Mononuclear cell (primary cell): Measurements from ENCODE around the gene GAS2L2. TPM values are rescaled to one million over a fixed set of nuclear protein-coding genes. Genes with fewer than 3 reads are reported as not detected.

Experiments
- H3K27me3 ChIP-seq: 2 replicates; pipeline ENCODE4 v1.6.0; 2011; ENCODE audit warnings: low read length, control low read depth; ENCODE audit not compliant: insufficient read depth
- H3K4me1 ChIP-seq: 2 replicates; pipeline ENCODE4 v1.5.1; 2011; ENCODE audit warnings: mild to moderate bottlenecking, low read length, control low read depth; ENCODE audit not compliant: insufficient read depth
- H3K4me3 ChIP-seq: 2 replicates; pipeline ENCODE4 v1.5.1; 2011; ENCODE audit warnings: mild to moderate bottlenecking, low read length, moderate library complexity
- H3K9me3 ChIP-seq: 2 replicates; pipeline ENCODE4 v1.5.1; 2011; ENCODE audit warnings: low read depth, mild to moderate bottlenecking, control low read depth, low read length
- total RNA-seq: library from RNA; depleted of rRNA; stranded (reverse); fragments of >200 nt; gene quantifications from one replicate; pipeline ENCODE4 v1.2.3, GENCODE V29; 2012

GAS2L2 gene
- total RNA-seq, 1 donor = under 0.01 TPM

DNA sequence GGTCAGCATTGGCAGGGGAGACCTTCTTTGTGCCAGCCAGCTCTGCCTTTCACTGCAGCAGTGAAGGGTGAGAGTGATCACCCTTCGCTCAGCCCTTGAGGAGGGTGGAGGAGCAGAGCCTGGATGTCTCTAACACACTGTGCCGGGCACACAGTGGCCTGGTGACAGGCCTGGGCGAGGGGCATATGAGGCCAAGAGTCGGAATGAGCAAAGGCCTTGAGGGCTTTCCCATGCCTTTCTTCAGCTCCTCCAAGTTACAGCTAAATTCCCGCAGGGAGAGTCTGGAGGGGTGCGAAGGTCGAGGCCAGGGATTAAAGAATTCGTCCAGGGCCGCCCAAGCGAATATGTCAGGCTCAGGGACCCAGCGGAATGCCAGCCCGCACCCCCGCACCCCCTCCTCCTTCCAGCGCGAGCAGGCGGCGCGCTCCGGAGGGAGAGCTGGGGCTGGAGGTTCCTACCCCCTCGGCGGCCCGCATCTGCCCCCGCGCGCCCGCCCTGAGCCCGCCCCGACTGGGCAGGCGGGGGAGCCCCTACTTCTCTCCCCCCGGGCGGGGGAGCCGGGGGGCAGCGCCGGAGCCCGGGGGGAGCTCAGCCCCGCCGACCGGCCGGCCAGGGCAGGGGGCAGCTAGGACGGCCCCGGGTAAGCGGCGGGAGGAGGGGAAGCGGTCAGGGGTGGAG, 21.7 kb downstream of the GAS2L2 start, which contains the start of gene RASL10B:
RASL10B (plus strand) TSS at position 401 of the 678 bp plus-strand sequence. CDS start 3,546 bp downstream, outside the sequence.
- no peak within 1 kb of the TSS for H3K4me3 ChIP-seq

DNA sequence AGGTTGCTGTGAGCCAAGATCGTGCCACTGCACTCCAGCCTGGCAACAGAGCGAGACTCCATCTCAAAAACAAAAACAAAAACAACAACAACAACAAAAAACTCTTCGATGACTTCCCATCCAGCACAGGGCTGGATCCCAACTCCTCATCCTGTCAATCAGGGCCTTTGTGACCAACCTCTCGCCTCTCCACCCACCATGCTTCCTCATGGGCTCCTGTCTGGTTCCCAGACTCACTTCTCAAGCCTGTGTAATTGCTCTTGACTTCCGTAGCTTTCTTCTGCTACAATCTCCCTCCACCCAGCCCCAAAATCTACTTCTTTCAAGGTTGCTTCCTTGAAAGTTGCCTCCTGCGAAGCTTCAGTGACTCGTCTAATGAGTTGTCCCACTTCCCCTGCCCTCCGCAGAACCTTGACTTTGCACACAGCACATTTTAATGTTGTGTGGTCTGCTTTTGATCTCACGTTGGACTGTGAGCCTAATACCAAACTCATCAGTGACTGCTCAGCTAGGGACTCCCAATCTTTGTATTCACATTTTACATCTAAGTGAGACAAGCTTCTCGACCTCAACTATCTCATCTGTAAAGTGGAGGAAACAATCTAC, 22.5 kb downstream of the GAS2L2 start:
- H3K4me1 ChIP-seq = peaks cover 9% of the 10 kb centered on the region
- H3K27me3 ChIP-seq = peaks cover 3% of the 10 kb centered on the region
- H3K9me3 ChIP-seq = no peaks in the 10 kb centered on the region
- H3K4me3 ChIP-seq = no peak overlapping the region

More for the DNA sequence above, 21.7 kb downstream of the GAS2L2 start, which contains the start of gene RASL10B:
- peaks cover 9% of the 10 kb centered on the region for H3K4me1 ChIP-seq
- H3K9me3 ChIP-seq = no peaks in the 10 kb centered on the region
- peaks cover 3% of the 10 kb centered on the region for H3K27me3 ChIP-seq

DNA sequence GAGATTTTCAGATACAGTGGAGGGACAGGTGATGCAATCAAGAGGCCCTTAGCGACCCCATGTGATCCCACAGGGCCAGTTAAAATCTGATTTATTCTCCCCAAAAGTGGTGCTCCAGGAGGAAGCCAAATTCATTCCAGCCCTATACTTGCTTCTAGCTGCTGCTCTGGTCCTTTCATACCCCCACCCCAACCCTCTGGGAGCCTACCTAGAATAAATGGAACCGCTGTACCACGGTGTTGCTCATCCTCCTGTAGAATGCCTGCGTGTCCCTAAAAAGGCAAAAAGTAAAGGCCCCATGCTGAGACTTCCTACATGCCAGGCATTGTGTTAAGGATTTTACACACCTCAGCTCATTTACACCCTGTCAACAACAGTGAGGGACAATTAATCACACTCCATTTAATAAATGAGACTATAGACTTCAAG, 23.6 kb downstream of the GAS2L2 start:
- H3K4me3 ChIP-seq = no peak overlapping the region
- peaks cover 9% of the 10 kb centered on the region for H3K4me1 ChIP-seq
- H3K27me3 ChIP-seq = peaks cover 3% of the 10 kb centered on the region
- H3K9me3 ChIP-seq = no peaks in the 10 kb centered on the region

GRCh38 chr17:35728551-35728950, 24.5 kb downstream of the GAS2L2 start:
- peaks cover 3% of the 10 kb centered on the region for H3K27me3 ChIP-seq
- no peaks in the 10 kb centered on the region for H3K9me3 ChIP-seq
- H3K4me1 ChIP-seq = peaks cover 9% of the 10 kb centered on the region
- H3K4me3 ChIP-seq = no peak overlapping the region

GRCh38 chr17:35727635-35728034, 25.4 kb downstream of the GAS2L2 start:
- H3K27me3 ChIP-seq = peaks cover 3% of the 10 kb centered on the region
- no peaks in the 10 kb centered on the region for H3K9me3 ChIP-seq
- peaks cover 9% of the 10 kb centered on the region for H3K4me1 ChIP-seq
- H3K4me3 ChIP-seq = no peak overlapping the region

DNA sequence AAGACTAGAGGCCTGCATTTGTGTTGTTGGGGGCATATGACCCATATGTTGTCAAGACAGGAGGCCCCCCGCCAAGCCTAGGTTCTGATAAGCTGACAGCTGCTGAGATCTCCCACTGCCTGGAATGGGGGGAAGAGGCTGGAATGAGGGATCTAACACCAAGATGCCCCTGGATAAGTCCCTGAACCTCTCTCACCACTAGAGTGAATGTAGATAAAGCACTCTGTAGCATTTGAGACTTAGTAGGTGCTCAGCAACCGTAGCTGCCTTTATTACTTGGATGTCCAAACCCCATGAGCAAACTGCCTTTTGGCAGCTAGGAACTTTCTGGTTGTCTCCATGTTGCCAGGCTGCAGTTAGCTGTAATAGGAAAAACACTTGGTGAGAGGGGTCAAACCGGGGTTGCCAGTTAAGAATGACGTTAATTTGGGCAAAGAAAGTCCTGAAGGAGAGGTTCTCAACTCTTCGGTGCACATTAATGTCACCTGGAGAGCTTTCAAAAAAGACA, 26.0 kb downstream of the GAS2L2 start:
- H3K27me3 ChIP-seq = peaks cover 3% of the 10 kb centered on the region
- peaks cover 9% of the 10 kb centered on the region for H3K4me1 ChIP-seq
- H3K4me3 ChIP-seq = no peak overlapping the region
- H3K9me3 ChIP-seq = no peaks in the 10 kb centered on the region

DNA sequence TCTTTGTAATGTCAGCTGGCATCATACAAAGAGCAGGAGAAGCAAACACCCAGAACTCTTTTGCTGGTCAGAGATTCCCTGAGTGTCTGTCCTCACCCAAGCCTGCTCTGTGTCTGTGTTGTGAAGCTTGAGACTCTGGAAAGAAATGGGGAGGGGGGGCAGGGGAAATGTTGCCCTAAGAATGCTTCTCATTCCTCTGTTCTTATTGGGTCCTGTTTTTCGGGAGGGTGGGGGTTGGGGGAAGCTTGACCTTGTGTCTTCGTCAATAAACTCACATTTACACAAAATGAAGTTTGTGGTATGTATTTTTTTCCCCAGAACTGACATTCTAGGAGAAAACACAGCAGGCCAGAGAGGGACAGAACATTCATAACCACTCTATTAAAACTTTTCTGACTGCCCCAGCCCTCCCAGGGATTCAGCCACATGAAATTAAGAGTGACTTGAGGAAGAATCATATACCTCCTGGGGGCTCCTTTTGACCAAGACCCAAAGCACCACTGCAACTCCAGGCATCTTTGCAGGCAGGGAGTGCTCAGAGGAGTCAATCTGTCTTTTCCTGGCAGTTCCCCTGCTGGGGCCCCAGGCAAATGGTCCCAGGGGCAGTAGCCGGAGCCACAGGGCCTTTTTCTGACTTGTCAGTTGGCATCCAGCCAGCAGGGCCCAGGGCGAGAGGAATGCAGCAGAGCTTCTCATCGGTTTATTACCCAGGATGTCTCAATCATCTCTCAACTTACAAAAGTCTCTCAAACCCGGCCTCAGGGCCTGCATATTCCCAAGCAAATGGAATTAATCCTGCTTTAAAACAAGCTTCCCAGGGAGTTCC, 26.7 kb downstream of the GAS2L2 start:
- peaks cover 8% of the 10 kb centered on the region for H3K4me1 ChIP-seq
- H3K9me3 ChIP-seq = no peaks in the 10 kb centered on the region
- H3K4me3 ChIP-seq = no peak overlapping the region
- peaks cover 3% of the 10 kb centered on the region for H3K27me3 ChIP-seq

DNA sequence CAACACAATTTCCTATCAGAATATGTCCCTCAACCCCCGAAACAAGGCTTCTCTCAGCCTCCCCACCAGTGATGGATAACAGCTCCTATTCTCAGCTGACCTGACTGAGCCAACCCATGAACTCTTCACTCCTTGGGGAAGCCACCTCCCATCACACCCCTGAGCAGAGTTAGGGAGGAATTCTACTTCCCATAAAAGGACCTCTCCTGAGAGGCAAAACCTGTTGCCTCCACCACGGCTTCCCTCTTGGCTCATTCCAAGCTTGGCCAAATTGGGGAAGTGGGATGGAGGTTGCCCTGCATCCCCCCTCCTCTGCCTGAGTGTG, 27.3 kb downstream of the GAS2L2 start:
- H3K4me1 ChIP-seq = peaks cover 2% of the 10 kb centered on the region
- peaks cover under 1% of the 10 kb centered on the region for H3K27me3 ChIP-seq
- H3K9me3 ChIP-seq = no peaks in the 10 kb centered on the region
- H3K4me3 ChIP-seq = no peak overlapping the region

DNA sequence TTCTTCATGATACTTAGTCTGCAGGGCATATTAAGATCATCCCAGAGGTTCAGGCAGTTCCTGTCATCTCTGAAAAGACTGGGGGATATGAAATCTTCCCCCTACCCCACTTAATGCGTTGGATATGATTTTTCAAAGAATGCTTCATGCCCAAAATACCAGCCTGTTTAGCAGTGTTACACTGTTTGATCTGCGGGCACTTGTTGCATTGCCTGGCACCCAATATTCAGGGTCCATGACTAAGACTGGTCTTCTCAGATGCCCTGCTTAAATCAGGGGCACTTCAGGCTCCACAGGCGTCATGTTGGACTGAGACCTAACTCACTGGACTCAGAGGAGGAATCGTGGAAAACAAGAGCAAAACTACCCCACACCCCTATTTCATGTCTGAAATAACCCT, 28.0 kb downstream of the GAS2L2 start:
- H3K9me3 ChIP-seq = no peaks in the 10 kb centered on the region
- no peak overlapping the region for H3K4me3 ChIP-seq

GRCh38 chr17:35723735-35724134, 29.3 kb downstream of the GAS2L2 start:
- H3K4me1 ChIP-seq = no peaks in the 10 kb centered on the region
- no peaks in the 10 kb centered on the region for H3K27me3 ChIP-seq
- no peaks in the 10 kb centered on the region for H3K9me3 ChIP-seq
- no peak overlapping the region for H3K4me3 ChIP-seq

More for the DNA sequence above, 28.0 kb downstream of the GAS2L2 start:
- Histone ChIP-seq H3K4me1 (no peaks in the 10 kb centered on the region), H3K27me3 (no peaks in the 10 kb centered on the region)

DNA sequence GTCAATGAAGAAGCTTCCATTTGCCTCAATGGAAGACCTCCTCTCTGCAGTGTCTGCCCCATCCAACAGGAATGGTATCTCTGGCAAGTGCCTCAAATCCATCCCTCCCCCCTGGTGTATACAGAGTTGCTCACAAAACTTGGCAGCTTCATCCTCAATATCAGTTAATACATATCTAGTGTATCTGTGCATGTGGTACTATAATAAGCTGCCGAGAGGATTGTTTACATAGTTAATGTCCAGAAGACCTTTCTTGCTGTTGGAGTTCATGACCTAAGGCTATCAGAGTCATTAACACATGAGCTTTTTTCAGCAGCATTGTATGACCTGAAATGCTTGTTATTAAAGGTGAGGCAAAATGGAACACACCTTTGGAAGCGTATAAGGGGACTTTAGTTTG, 35.6 kb downstream of the GAS2L2 start:
- Histone ChIP-seq H3K27me3 (no peaks in the 10 kb centered on the region), H3K4me3 (no peak overlapping the region), H3K4me1 (peaks cover 3% of the 10 kb centered on the region), H3K9me3 (no peaks in the 10 kb centered on the region)

GRCh38 chr17:35716897-35717465, 36.1 kb downstream of the GAS2L2 start:
- Histone ChIP-seq H3K4me1 (peaks cover 3% of the 10 kb centered on the region), H3K27me3 (no peaks in the 10 kb centered on the region), H3K9me3 (no peaks in the 10 kb centered on the region), H3K4me3 (no peak overlapping the region)

DNA sequence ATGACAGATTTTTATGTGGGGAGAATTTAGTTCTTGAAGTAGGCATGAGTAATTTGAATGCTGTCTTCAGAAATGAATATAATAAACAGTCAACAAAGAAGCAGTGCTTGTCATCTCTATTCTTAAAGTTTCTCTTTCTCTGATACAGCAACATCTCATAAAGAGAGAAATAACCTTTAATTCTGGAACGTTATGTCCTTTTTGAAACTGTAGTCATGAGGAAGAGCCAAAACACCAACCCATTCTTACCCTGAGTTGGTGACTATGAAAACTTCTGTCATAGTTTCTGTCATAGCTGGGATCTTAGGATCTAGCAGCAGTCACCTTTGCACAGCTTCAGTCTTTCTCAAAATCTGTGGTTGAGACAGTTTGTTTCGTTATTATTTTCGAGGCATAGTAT, 36.9 kb downstream of the GAS2L2 start:
- Histone ChIP-seq H3K4me3 (no peak overlapping the region), H3K9me3 (no peaks in the 10 kb centered on the region), H3K27me3 (no peaks in the 10 kb centered on the region), H3K4me1 (peaks cover 3% of the 10 kb centered on the region)

GRCh38 chr17:35715416-35715815, 37.6 kb downstream of the GAS2L2 start:
- H3K27me3 ChIP-seq = no peaks in the 10 kb centered on the region
- peaks cover 3% of the 10 kb centered on the region for H3K4me1 ChIP-seq
- no peak overlapping the region for H3K4me3 ChIP-seq
- H3K9me3 ChIP-seq = no peaks in the 10 kb centered on the region

DNA sequence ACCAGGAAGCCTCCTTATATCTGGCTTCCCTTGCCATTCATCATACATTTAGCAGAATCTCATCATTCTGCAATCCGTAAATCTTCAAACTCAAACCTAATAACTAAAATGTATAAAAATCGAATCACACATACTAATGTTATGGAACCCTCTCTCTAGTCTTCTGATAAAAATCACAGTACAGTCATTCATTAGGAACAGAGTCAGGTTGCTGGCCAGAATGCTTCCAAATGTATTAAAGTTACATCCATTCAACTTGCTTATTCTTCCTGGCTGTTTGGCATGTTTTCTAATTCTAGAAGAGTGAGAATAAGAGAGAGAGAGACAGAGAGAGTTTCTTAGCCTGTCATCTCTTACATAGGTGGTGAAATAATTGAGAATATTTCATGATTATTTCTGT, 38.1 kb downstream of the GAS2L2 start:
- Histone ChIP-seq H3K9me3 (no peaks in the 10 kb centered on the region), H3K4me1 (peaks cover 3% of the 10 kb centered on the region), H3K27me3 (no peaks in the 10 kb centered on the region), H3K4me3 (no peak overlapping the region)
